HG03575 (cell line): ENCODE measurements around the gene MLF1.
A peak's percentile ranks its signal among the peaks of the same experiment; 100 is the strongest.

Experiments
- ATAC-seq: cut with Tn5 transposase; IDR thresholded peaks from one replicate; pipeline ENCODE4 v1.9.1; 2021; ENCODE audit not compliant: unreplicated experiment, insufficient number of reproducible peaks, low FRiP score; ENCODE audit errors: extremely low read depth

Gene MLF1

GRCh38 chr3:158571969-158572765, 1.2 kb downstream of the MLF1 start:
- no peak for ATAC-seq

GRCh38 chr3:158572766-158573060, 1.7 kb downstream of the MLF1 start:
- no peak for ATAC-seq

- ATAC-seq: no peak
Measured at GRCh38 chr3:158573714-158574113, 2.7 kb downstream of the MLF1 start.

GRCh38 chr3:158574646-158575045, 3.7 kb downstream of the MLF1 start:
- ATAC-seq: no peak

GRCh38 chr3:158590223-158590622, 19.2 kb downstream of the MLF1 start:
- ATAC-seq: no peak

- ATAC-seq: no peak
Measured at GRCh38 chr3:158600787-158601186, 29.8 kb downstream of the MLF1 start.

GRCh38 chr3:158602227-158602626, 31.2 kb downstream of the MLF1 start:
- no peak for ATAC-seq

- no peak for ATAC-seq
Measured at GRCh38 chr3:158617982-158618875, 47.2 kb downstream of the MLF1 start.

- no peak for ATAC-seq
Measured at GRCh38 chr3:158625881-158626280, 54.9 kb downstream of the MLF1 start.

- ATAC-seq: no peak
Measured at GRCh38 chr3:158631981-158632380, 61.0 kb downstream of the MLF1 start.

- ATAC-seq: no peak
Measured at GRCh38 chr3:158640646-158641045, 69.7 kb downstream of the MLF1 start.

- no peak for ATAC-seq
Measured at GRCh38 chr3:158642005-158642404, 71.0 kb downstream of the MLF1 start.

- ATAC-seq: no peak
Measured at GRCh38 chr3:158642474-158643210, 71.6 kb downstream of the MLF1 start.

GRCh38 chr3:158644345-158644908, 73.4 kb downstream of the MLF1 start, which contains the start of gene GFM1:
Gene GFM1, plus strand, starts transcription at chr3:158644527. Its CDS starts 108 bp downstream, at chr3:158644635.
- peak; percentile 95 for ATAC-seq

GRCh38 chr3:158649791-158650190, 78.8 kb downstream of the MLF1 start:
- ATAC-seq: no peak

- ATAC-seq: no peak
Measured at GRCh38 chr3:158651192-158651591, 80.2 kb downstream of the MLF1 start.

- no peak for ATAC-seq
Measured at GRCh38 chr3:158652463-158652862, 81.5 kb downstream of the MLF1 start.
